ENCODE data around the gene C1GALT1. TPM values are rescaled to one million over a fixed set of nuclear protein-coding genes. Genes with fewer than 3 reads are reported as not detected.

C1GALT1 gene
- total RNA-seq, 1 experiment from 2014 or later: 46.1 TPM

GRCh38 chr7:7290429-7291122, 108.2 kb downstream of the C1GALT1 start:
- H3K9me3 ChIP-seq (replicated peaks): no peaks in the 10 kb centered on the region; the same call in 1 of the 2 replicates
- DNase-seq: no peak
- H3K4me3 ChIP-seq: no peak overlapping the region
- H3K4me1 ChIP-seq: no peaks in the 10 kb centered on the region
- H3K27ac ChIP-seq: no peak overlapping the region
- no peaks in the 10 kb centered on the region for H3K36me3 ChIP-seq
- no peaks in the 10 kb centered on the region for H3K27me3 ChIP-seq

DNA sequence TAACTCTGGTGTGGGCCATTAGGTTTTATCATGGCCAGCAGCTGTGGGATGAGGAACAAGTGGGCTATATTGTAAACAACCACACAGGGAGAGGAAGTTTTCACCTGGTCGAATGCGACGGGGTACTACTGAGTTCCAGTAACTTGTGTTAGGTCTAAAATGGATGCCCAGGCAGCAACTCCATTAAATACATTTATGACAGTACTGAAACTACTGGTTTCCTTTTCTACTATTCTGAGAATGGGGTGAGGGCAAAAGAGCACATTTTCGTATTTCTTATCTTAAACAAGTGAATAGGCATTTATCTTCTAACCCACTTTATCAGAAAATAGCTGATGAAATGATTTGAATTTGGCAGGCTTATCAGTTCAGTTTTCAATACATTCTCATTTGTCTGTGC, 109.7 kb downstream of the C1GALT1 start:
- Histone ChIP-seq H3K27ac (no peak overlapping the region), H3K36me3 (no peaks in the 10 kb centered on the region), H3K27me3 (no peaks in the 10 kb centered on the region), H3K4me1 (no peaks in the 10 kb centered on the region), H3K9me3 (replicated peaks) (no peaks in the 10 kb centered on the region; the same call in 1 of the 2 replicates), H3K4me3 (no peak overlapping the region)
- no peak for DNase-seq

- H3K27me3 ChIP-seq: no peaks in the 10 kb centered on the region
- H3K4me1 ChIP-seq: no peaks in the 10 kb centered on the region
- no peak overlapping the region for H3K4me3 ChIP-seq
- no peak overlapping the region for H3K27ac ChIP-seq
- no peaks in the 10 kb centered on the region; the same call in 1 of the 2 replicates for H3K9me3 ChIP-seq (replicated peaks)
- no peaks in the 10 kb centered on the region for H3K36me3 ChIP-seq
- DNase-seq: no peak
These were observed 110.3 kb downstream of the C1GALT1 start for GRCh38 chr7:7292608-7293007.

GRCh38 chr7:7293092-7293491, 110.7 kb downstream of the C1GALT1 start:
- Histone ChIP-seq H3K9me3 (replicated peaks) (no peaks in the 10 kb centered on the region; the same call in 1 of the 2 replicates), H3K4me3 (no peak overlapping the region), H3K27me3 (no peaks in the 10 kb centered on the region), H3K36me3 (no peaks in the 10 kb centered on the region), H3K4me1 (no peaks in the 10 kb centered on the region), H3K27ac (no peak overlapping the region)
- DNase-seq: no peak

DNA sequence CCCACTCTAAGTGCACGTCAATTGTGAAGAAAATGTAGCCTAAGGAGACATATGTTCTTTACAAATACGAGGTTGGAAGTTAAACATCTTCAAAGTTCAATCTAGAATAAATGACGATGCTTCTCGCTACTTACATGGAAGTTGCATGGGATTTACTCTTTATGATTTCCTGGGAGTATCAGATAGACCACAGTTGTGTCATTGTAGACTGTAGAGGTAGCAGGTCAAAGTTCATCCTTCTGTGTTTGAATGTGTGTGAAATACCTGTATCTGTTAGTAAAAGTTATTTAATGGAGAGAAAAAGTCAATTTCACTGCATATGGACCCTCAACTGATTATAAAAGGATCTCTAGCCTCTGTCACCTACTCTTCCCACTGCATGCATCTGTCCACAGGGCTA, 112.6 kb downstream of the C1GALT1 start:
- H3K9me3 ChIP-seq (replicated peaks): no peaks in the 10 kb centered on the region; the same call in 1 of the 2 replicates

More for the DNA sequence above, 112.6 kb downstream of the C1GALT1 start:
- DNase-seq: no peak
- Histone ChIP-seq H3K4me3 (no peak overlapping the region), H3K36me3 (no peaks in the 10 kb centered on the region), H3K27ac (no peak overlapping the region), H3K4me1 (no peaks in the 10 kb centered on the region), H3K27me3 (no peaks in the 10 kb centered on the region)
